ENCODE measurements around the gene MOB2.

Gene MOB2

GRCh38 chr11:1446623-1447022 is 40.0 kb downstream of the MOB2 start:
- H3K27me3 Mint-ChIP-seq (ENCODE audit: low read depth): no peaks in the 10 kb centered on the region
- no peak overlapping the region for H3K27ac Mint-ChIP-seq
- no peak for TF ChIP-seq CTCF (IDR thresholded peaks at IDR 0.05; ENCODE audit: unreplicated experiment in 3 of 3)
- no peaks in the 10 kb centered on the region for H3K9me3 Mint-ChIP-seq
- no peaks in the 10 kb centered on the region for H3K36me3 Mint-ChIP-seq (ENCODE audit: low read depth)
- H3K4me1 Mint-ChIP-seq: no peaks in the 10 kb centered on the region
- no peak overlapping the region for H3K4me3 Mint-ChIP-seq

GRCh38 chr11:1445741-1446445 is 40.7 kb downstream of the MOB2 start:
- H3K27ac Mint-ChIP-seq: no peak overlapping the region
- H3K4me3 Mint-ChIP-seq: no peak overlapping the region
- H3K36me3 Mint-ChIP-seq (ENCODE audit: low read depth): no peaks in the 10 kb centered on the region
- H3K9me3 Mint-ChIP-seq: no peaks in the 10 kb centered on the region
- H3K4me1 Mint-ChIP-seq: no peaks in the 10 kb centered on the region
- no peak for TF ChIP-seq CTCF (IDR thresholded peaks at IDR 0.05; ENCODE audit: unreplicated experiment in 3 of 3)
- H3K27me3 Mint-ChIP-seq (ENCODE audit: low read depth): no peaks in the 10 kb centered on the region

- H3K36me3 Mint-ChIP-seq (ENCODE audit: low read depth): no peaks in the 10 kb centered on the region
- H3K27me3 Mint-ChIP-seq (ENCODE audit: low read depth): no peaks in the 10 kb centered on the region
These were observed 41.7 kb downstream of the MOB2 start for GRCh38 chr11:1444823-1445422.

GRCh38 chr11:1444321-1444720 is 42.3 kb downstream of the MOB2 start:
- no peak overlapping the region for H3K4me3 Mint-ChIP-seq
- H3K27me3 Mint-ChIP-seq (ENCODE audit: low read depth): no peaks in the 10 kb centered on the region
- TF ChIP-seq CTCF (IDR thresholded peaks at IDR 0.05; ENCODE audit: unreplicated experiment in 3 of 3): no peak
- H3K36me3 Mint-ChIP-seq (ENCODE audit: low read depth): no peaks in the 10 kb centered on the region
- no peaks in the 10 kb centered on the region for H3K4me1 Mint-ChIP-seq
- no peak overlapping the region for H3K27ac Mint-ChIP-seq
- no peaks in the 10 kb centered on the region for H3K9me3 Mint-ChIP-seq

More at GRCh38 chr11:1444823-1445422, 41.7 kb downstream of the MOB2 start:
- TF ChIP-seq CTCF (IDR thresholded peaks at IDR 0.05; ENCODE audit: unreplicated experiment in 3 of 3): no peak
- no peaks in the 10 kb centered on the region for H3K4me1 Mint-ChIP-seq
- H3K27ac Mint-ChIP-seq: no peak overlapping the region
- H3K9me3 Mint-ChIP-seq: no peaks in the 10 kb centered on the region
- H3K4me3 Mint-ChIP-seq: no peak overlapping the region

- Mint-ChIP-seq H3K9me3 (no peaks in the 10 kb centered on the region), H3K4me1 (no peaks in the 10 kb centered on the region), H3K36me3 (ENCODE audit: low read depth) (no peaks in the 10 kb centered on the region), H3K27me3 (ENCODE audit: low read depth) (no peaks in the 10 kb centered on the region), H3K4me3 (no peak overlapping the region), H3K27ac (no peak overlapping the region)
- TF ChIP-seq CTCF (IDR thresholded peaks at IDR 0.05; ENCODE audit: unreplicated experiment in 3 of 3): no peak
These were observed 42.8 kb downstream of the MOB2 start for GRCh38 chr11:1443737-1444136.
